GM18499 (cell line): ENCODE measurements around the gene AKAP13.
"Not testable (repeated sequence)": the region's sequence is repeated elsewhere in the genome, so short reads cannot be mapped to it uniquely, and the experiment has no call there.

ENCODE experiments used
- ATAC-seq: cut with Tn5 transposase; IDR thresholded peaks from one replicate; pipeline ENCODE4 v1.9.1; 2021; ENCODE audit warnings: moderate number of reproducible peaks; ENCODE audit not compliant: insufficient read depth, unreplicated experiment

Gene AKAP13

DNA sequence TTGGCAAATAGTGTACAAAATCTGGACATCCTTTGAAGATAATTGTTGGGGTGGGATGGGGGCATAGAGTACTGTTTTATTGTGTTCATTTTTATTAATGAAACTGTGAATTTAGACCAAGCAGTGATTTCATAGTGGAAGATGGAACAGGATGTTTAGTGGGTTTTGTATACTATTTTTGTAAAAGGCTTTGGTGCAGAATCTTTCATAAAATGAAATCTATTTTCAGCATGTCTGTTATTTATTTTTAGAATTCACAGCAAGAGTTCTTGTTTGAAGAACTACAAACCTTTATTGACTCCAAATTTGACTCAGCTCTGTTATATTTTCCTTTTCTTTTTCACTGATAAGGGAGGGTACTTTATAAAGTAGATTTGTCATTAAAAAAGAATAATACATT is 145.4 kb downstream of the AKAP13 start:
- no peak for ATAC-seq

- no peak for ATAC-seq
These were observed 147.5 kb downstream of the AKAP13 start for GRCh38 chr15:85527895-85528294.

- ATAC-seq: no peak
These were observed 149.7 kb downstream of the AKAP13 start for GRCh38 chr15:85530079-85530478.

DNA sequence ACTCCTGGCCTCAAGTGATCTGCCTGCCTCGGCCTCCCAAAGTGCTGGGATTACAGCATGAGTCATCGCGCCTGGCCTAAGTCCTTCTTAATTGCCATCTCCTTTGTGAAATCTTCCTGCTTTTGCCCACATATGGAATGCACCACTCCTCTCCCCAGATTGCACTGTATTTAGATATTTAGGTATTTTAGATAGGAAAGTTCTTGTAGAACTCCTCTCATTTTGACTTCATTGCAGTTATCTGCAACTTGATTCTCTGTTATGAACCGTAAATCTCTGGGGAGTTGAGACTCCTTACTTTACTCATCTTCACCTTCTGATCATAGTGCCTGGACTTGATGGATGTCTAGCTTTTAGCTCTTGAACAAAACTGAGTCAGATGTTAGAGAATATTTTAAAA is 150.7 kb downstream of the AKAP13 start:
- ATAC-seq: no peak

GRCh38 chr15:85532689-85533088 is 152.3 kb downstream of the AKAP13 start:
- no peak for ATAC-seq

DNA sequence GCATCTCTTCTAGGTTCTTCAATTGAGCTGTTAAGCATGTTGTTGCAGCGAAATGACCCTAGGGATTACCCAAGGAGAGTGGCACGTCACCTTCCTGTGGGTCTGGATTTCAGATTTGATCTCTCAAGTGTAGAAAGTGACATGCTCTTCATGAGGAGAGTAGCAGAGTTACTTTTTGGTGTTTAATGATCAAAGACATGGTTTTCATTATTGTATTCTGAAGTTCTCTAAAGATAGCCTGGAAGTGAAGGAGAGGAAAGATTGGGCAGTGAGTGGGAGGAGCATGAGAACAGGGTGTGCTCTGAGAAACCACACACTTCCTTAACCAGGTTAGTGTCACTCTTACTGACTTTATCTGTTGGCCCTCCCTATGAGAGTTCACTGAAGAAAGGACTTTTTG is 153.6 kb downstream of the AKAP13 start:
- ATAC-seq: no peak

- not testable (repeated sequence) for ATAC-seq
These were observed 155.3 kb downstream of the AKAP13 start for GRCh38 chr15:85535533-85536330.

DNA sequence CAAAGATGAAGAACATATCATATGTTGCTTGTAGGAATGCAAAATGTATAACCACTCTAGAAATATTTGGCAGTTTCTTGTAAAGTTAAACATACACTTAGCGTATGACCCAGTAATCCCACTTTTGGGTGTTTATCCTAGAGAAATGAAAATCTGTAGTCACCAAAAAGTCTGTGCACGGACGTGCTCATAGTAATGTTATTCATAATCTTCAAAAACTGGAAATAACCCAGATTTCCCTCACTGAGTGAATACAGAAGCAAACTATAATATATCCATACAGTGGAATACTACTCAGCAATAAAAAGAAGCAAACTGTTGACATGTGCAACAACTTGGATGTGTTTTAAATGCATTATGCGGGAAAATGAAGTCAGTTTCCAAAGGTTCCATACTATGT is 155.9 kb downstream of the AKAP13 start:
- no peak for ATAC-seq

DNA sequence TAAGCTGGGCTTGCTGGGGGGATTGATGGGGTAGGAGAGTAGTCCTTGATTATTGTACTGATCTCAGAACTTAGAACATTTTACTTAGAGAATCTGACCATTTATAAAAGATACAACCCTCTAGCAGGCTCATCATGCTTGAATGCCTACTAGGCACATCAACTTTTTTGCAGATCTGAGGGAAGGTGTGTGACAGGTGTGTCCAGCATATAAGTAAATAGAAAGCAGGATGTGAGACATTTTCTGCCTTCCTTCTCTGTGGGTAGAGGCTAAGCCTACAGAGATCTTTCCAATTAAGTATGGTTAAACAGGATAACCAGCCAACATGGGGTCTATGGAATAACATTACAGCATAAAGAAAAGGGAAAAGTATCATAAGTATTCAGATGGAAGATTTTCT is 159.1 kb downstream of the AKAP13 start:
- ATAC-seq: no peak

GRCh38 chr15:85540085-85540797 is 159.8 kb downstream of the AKAP13 start:
- no peak for ATAC-seq

DNA sequence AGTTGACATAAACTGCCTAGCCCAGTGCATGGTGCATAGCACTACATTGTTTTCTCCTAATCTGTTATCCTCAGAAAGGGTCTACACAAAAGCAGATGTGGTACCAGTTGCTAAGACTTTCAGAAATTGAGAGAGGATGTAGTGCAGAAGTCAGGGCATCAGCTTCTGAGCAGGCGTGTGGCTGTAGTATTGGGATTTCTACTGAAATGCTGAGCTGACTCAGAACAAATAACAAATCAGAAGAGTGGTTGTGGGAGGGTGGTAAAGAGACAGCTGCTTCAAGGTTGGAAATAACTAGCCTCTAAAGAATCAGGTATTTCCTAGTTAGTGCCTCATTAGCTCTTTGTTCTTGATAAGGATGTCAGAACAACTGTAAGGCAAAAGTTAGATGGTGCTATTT is 161.3 kb downstream of the AKAP13 start:
- peak; percentile 56 for ATAC-seq

DNA sequence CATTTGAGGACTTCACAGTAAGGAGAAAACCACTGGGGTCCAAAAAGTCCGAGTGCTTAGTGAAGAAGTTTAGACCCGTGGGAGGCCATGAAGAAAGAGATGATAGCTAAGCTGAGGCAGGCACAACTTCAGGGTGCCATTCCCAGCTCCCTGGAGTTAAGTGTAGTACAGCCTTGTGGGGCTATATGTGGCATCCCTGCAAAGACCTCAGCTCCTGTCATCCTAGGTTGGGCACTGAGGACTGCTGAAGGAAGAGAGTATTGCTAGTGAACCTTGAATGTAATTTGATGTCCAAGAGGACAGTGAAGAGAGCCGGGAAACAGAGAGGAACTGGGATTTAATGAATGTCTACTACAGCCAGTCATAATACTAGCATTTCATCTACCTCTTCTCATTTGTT is 162.1 kb downstream of the AKAP13 start:
- no peak for ATAC-seq

- no peak for ATAC-seq
These were observed 162.5 kb downstream of the AKAP13 start for GRCh38 chr15:85542895-85543331.

GRCh38 chr15:85543741-85544155 is 163.3 kb downstream of the AKAP13 start:
- no peak for ATAC-seq

- no peak for ATAC-seq
These were observed 164.8 kb downstream of the AKAP13 start for GRCh38 chr15:85545185-85545584.

DNA sequence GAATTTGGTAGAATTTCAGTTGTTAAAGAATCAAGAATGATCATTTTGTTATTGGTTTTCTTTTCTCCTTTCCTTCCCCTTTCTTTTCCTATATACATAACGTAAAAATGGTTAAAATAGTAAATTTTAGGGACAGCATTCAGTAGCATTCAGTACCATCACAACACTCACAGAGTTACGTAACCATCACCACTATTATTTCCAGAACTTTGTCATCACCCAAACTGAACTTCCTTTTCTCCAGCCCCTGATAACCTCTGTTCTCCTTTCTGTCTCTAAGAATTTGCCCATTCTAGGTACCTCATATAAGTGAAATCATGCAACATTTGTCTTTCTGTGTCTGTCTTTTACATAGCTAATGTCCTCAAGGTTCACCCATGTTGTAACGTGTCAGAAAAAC is 165.3 kb downstream of the AKAP13 start:
- no peak for ATAC-seq

GRCh38 chr15:85547386-85547785 is 167.0 kb downstream of the AKAP13 start:
- no peak for ATAC-seq

DNA sequence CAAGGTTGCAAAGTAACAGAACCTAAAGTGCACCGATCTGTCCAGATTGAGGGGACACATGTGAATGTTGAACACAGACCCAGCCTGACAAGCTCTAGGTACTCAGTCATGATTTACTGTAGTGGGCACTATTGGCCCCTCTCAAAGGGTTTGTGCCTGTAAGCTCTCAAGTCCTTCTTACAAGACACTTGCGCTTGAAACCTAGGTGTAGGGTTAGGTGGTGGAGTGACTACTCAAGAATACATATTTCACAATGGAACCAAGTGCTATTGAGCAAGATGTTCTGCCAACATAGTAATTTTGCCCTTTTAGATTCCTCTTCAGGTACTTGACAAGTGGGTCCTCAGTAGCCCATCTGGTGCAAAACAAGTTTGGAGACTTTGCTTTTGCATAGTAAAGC is 169.9 kb downstream of the AKAP13 start:
- ATAC-seq: no peak

DNA sequence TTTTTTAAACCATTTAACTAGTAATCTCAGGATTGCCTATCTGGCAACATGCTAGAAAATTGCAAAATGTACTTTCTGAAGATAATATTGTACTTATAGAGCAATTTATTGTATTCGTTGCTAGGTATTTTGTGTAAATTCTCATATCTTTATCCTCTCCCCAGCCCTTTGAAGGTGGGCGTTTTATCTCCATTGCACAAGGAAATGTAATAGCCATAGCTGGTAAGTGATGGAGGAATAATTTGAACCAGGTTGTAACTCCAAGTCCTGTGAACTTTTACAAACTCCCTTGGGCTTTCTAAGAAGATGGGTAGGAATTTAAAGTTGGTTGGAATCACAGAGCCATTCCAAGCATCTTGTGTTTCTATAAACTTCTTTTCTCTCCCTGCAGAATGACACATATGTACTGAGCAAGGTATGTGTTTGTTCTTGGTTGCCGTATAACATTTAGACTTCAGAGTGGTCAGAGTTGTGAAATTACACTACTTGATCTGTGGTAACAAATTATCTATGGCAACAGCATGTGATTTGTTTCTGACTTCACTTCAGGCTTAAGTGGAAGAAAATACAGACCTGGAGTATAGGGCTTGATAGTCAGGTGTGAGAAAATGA is 170.9 kb downstream of the AKAP13 start:
- no peak for ATAC-seq

DNA sequence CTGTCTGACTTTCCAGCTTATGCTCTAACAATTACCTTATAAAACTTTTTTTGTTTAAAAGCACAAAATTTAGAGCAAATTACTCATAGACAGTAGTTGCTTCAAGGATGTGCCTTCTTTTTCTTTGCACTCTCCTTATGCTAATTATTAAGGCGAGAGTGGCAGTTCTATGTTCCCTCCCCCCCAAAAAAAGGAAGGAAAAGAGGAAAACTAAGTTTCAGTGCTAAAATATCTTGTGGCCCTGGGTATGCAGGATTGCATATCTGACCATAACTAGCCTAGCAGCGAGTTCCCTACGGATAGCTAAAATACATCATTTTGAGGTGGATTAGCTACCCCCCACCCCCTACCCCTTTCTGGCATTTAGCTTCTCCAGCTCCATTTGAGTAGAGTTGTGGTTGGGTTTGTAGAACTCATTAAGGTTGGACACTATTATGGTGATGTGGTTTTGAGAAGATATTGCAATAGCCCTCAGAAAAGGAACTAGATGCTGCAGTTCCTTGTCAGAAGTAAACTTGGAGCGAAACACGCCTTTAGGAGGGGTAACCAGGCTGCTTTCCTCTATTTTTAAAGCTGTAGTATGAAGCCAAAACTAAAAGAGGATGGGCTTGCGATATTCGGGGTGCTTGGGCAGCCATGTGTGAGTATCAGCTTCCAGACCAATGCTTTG is 174.6 kb downstream of the AKAP13 start:
- peak; percentile 44 for ATAC-seq
